ENCODE results near the gene ATXN3L.
"Not testable (repeated sequence)": the region's sequence is repeated elsewhere in the genome, so short reads cannot be mapped to it uniquely, and the experiment has no call there.

Gene ATXN3L

DNA sequence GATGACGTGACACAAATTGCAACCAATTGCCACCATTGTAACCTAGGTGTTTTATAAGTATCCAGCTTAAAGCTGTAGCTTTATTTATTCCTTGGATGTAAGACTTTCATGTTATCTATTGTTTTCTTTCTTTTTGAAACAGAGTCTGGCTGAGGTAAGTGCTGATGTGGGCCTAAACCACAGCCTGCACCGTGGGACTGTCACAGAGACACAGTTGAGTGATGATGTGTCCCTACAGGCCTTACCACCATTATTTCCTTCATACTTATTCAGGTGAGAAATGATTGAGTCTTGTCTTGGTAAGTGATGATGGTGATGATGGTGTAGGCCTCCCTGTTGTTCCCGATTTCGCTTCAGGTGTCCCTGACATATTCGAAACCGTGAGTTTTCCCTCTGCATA is 8.3 kb downstream of the ATXN3L start:
- Histone ChIP-seq H3K4me3 (IDR thresholded peaks at IDR 0.05; ENCODE audit: insufficient read depth, low read depth, low read length) (no peak overlapping the region), H3K36me3 (ENCODE audit: insufficient read depth) (no peaks in the 10 kb centered on the region), H3K27ac (no peak overlapping the region), H3K9ac (no peak overlapping the region), H3K79me2 (ENCODE audit: insufficient read depth, low read depth) (no peaks in the 10 kb centered on the region), H3K27me3 (ENCODE audit: insufficient read depth, low read depth) (no peaks in the 10 kb centered on the region), H3K4me2 (no peak overlapping the region), H4K20me1 (ENCODE audit: insufficient read depth) (no peaks in the 10 kb centered on the region), H2AFZ (ENCODE audit: low read depth) (no peak overlapping the region), H3K4me1 (ENCODE audit: low read depth, poor library complexity, severe bottlenecking) (no peaks in the 10 kb centered on the region)
- no peak for TF ChIP-seq CTCF (conservative IDR thresholded peaks at IDR 0.05; ENCODE audit: low read depth, low read length)

GRCh38 chrX:13309631-13310030 is 10.2 kb downstream of the ATXN3L start:
- Histone ChIP-seq H4K20me1 (ENCODE audit: insufficient read depth) (no peaks in the 10 kb centered on the region), H3K27me3 (ENCODE audit: insufficient read depth, low read depth) (no peaks in the 10 kb centered on the region), H3K4me2 (no peak overlapping the region), H3K27ac (no peak overlapping the region), H2AFZ (ENCODE audit: low read depth) (no peak overlapping the region), H3K4me3 (IDR thresholded peaks at IDR 0.05; ENCODE audit: insufficient read depth, low read depth, low read length) (no peak overlapping the region), H3K4me1 (ENCODE audit: low read depth, poor library complexity, severe bottlenecking) (no peaks in the 10 kb centered on the region), H3K36me3 (ENCODE audit: insufficient read depth) (no peaks in the 10 kb centered on the region), H3K9ac (no peak overlapping the region), H3K79me2 (ENCODE audit: insufficient read depth, low read depth) (no peaks in the 10 kb centered on the region)
- TF ChIP-seq CTCF (conservative IDR thresholded peaks at IDR 0.05; ENCODE audit: low read depth, low read length): no peak

- H3K4me1 ChIP-seq (ENCODE audit: low read depth, poor library complexity, severe bottlenecking): no peaks in the 10 kb centered on the region
- no peak overlapping the region for H2AFZ ChIP-seq (ENCODE audit: low read depth)
- TF ChIP-seq CTCF (conservative IDR thresholded peaks at IDR 0.05; ENCODE audit: low read depth, low read length): no peak
- no peaks in the 10 kb centered on the region for H4K20me1 ChIP-seq (ENCODE audit: insufficient read depth)
- H3K4me2 ChIP-seq: no peak overlapping the region
- H3K9ac ChIP-seq: no peak overlapping the region
- H3K36me3 ChIP-seq (ENCODE audit: insufficient read depth): no peaks in the 10 kb centered on the region
- H3K4me3 ChIP-seq (IDR thresholded peaks at IDR 0.05; ENCODE audit: insufficient read depth, low read depth, low read length): no peak overlapping the region
- no peak overlapping the region for H3K27ac ChIP-seq
- H3K27me3 ChIP-seq (ENCODE audit: insufficient read depth, low read depth): no peaks in the 10 kb centered on the region
- no peaks in the 10 kb centered on the region for H3K79me2 ChIP-seq (ENCODE audit: insufficient read depth, low read depth)
Observed at GRCh38 chrX:13307041-13307440, 12.8 kb downstream of the ATXN3L start.

DNA sequence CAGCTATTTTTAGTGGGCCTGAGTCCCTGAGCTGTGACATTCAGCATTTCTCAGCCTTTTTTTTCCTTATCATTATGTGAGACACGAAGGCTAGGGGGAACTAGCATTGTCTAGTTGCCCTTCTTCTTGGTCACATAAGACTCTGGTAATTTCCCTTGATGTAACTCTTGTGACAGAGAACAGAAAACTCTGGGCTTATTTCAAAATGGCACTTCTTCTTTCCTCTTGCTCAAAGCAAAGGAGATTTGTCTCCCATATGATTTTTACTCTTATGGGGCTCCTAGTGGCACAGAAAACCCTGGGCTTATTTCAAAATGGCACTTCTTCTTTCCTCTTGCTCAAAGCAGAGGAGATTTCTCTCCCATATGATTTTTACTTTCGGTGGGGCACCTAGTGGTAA is 14.7 kb downstream of the ATXN3L start:
- Histone ChIP-seq H3K27me3 (ENCODE audit: insufficient read depth, low read depth) (no peaks in the 10 kb centered on the region), H4K20me1 (ENCODE audit: insufficient read depth) (no peaks in the 10 kb centered on the region), H3K4me1 (ENCODE audit: low read depth, poor library complexity, severe bottlenecking) (no peaks in the 10 kb centered on the region), H3K27ac (no peak overlapping the region), H3K4me2 (no peak overlapping the region), H3K79me2 (ENCODE audit: insufficient read depth, low read depth) (no peaks in the 10 kb centered on the region), H3K4me3 (IDR thresholded peaks at IDR 0.05; ENCODE audit: insufficient read depth, low read depth, low read length) (no peak overlapping the region), H3K9ac (no peak overlapping the region), H2AFZ (ENCODE audit: low read depth) (no peak overlapping the region), H3K36me3 (ENCODE audit: insufficient read depth) (no peaks in the 10 kb centered on the region)
- TF ChIP-seq CTCF (conservative IDR thresholded peaks at IDR 0.05; ENCODE audit: low read depth, low read length): no peak

DNA sequence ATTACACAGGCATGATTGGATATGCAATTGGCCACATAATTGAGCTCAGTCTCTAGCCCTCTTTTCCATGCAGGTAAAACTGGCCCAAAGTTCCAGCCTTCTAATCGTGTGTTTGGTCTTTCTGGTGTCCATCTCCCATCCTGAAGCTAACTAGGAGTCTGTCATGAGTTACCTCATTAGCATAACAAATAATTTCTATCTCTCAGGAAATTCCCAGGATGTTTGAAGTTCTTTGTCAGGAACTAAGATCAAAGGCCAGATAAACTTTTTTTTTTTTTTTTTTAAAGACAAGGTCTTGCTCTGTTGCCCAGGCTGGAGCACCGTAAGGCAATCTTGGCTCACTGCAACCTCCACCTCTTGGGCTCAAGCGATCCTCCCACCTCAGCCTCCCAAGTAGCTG is 15.8 kb downstream of the ATXN3L start:
- Histone ChIP-seq H2AFZ (ENCODE audit: low read depth) (no peak overlapping the region), H3K4me3 (IDR thresholded peaks at IDR 0.05; ENCODE audit: insufficient read depth, low read depth, low read length) (no peak overlapping the region), H3K36me3 (ENCODE audit: insufficient read depth) (no peaks in the 10 kb centered on the region), H3K9ac (no peak overlapping the region), H3K27ac (no peak overlapping the region), H3K4me2 (no peak overlapping the region), H3K79me2 (ENCODE audit: insufficient read depth, low read depth) (no peaks in the 10 kb centered on the region), H3K4me1 (ENCODE audit: low read depth, poor library complexity, severe bottlenecking) (no peaks in the 10 kb centered on the region), H4K20me1 (ENCODE audit: insufficient read depth) (no peaks in the 10 kb centered on the region), H3K27me3 (ENCODE audit: insufficient read depth, low read depth) (no peaks in the 10 kb centered on the region)
- TF ChIP-seq CTCF (conservative IDR thresholded peaks at IDR 0.05; ENCODE audit: low read depth, low read length): no peak

DNA sequence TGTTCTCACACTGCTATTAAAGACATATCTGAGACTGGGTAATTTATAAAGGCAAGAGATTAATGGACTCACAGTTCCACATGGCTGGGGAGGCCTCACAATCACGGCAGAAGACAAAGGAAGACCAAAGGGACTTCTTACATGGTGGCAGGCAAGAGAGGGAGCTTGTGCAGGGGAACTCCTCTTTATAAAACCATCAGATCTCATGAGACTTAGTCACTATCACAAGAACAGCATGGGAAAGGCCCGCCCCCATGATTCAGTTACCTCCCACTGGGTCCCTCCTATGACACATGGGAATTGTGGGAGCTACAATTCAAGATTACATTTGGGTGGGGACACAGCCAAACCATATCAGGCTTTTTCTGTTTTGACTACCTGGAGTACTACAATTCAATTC is 16.6 kb downstream of the ATXN3L start:
- not testable (repeated sequence) for H3K36me3 ChIP-seq (ENCODE audit: insufficient read depth); H3K4me2 ChIP-seq; H4K20me1 ChIP-seq (ENCODE audit: insufficient read depth); H3K4me3 ChIP-seq (IDR thresholded peaks at IDR 0.05; ENCODE audit: insufficient read depth, low read depth, low read length); H2AFZ ChIP-seq (ENCODE audit: low read depth); H3K79me2 ChIP-seq (ENCODE audit: insufficient read depth, low read depth); H3K27ac ChIP-seq; H3K4me1 ChIP-seq (ENCODE audit: low read depth, poor library complexity, severe bottlenecking); H3K27me3 ChIP-seq (ENCODE audit: insufficient read depth, low read depth); H3K9ac ChIP-seq
